GM19467 (cell line): ENCODE results near the gene TET1.
"Not testable (repeated sequence)": the region's sequence is repeated elsewhere in the genome, so short reads cannot be mapped to it uniquely, and the experiment has no call there.

Experiments
- ATAC-seq: cut with Tn5 transposase; IDR thresholded peaks from one replicate; pipeline ENCODE4 v1.9.1; 2021; ENCODE audit warnings: mild to moderate bottlenecking, moderate library complexity; ENCODE audit not compliant: unreplicated experiment

TET1 gene

GRCh38 chr10:68560186-68560942 lies at the start of gene TET1:
Gene TET1 (plus strand): TSS chr10:68560337. CDS start chr10:68572339, 12,002 bp downstream.
- no peak for ATAC-seq

- not testable (repeated sequence) for ATAC-seq
Measured at GRCh38 chr10:68516216-68516615, 43.9 kb upstream of the TET1 start.

GRCh38 chr10:68516766-68517165 lies 43.4 kb upstream of the TET1 start:
- no peak for ATAC-seq

GRCh38 chr10:68517188-68517587 lies 42.9 kb upstream of the TET1 start:
- no peak for ATAC-seq

- not testable (repeated sequence) for ATAC-seq
Measured at GRCh38 chr10:68518609-68519008, 41.5 kb upstream of the TET1 start.

- not testable (repeated sequence) for ATAC-seq
Measured at GRCh38 chr10:68525490-68526038, 34.6 kb upstream of the TET1 start.

GRCh38 chr10:68526634-68527307 lies 33.4 kb upstream of the TET1 start:
- ATAC-seq, result peak; percentile 46

GRCh38 chr10:68536973-68537372 lies 23.2 kb upstream of the TET1 start:
- no peak for ATAC-seq

- no peak for ATAC-seq
Measured at GRCh38 chr10:68537796-68538195, 22.3 kb upstream of the TET1 start.

GRCh38 chr10:68543004-68543918 lies 16.9 kb upstream of the TET1 start:
- no peak for ATAC-seq

GRCh38 chr10:68550747-68551411 lies 9.3 kb upstream of the TET1 start:
- ATAC-seq, result no peak

GRCh38 chr10:68553138-68553537 lies 7.0 kb upstream of the TET1 start:
- no peak for ATAC-seq

GRCh38 chr10:68553599-68553998 lies 6.5 kb upstream of the TET1 start:
- no peak for ATAC-seq

GRCh38 chr10:68558478-68558877 lies 1.7 kb upstream of the TET1 start:
- ATAC-seq, result no peak

- ATAC-seq, result no peak
Measured at GRCh38 chr10:68559251-68559650, 886 bp upstream of the TET1 start.

- ATAC-seq, result no peak
Measured at GRCh38 chr10:68559841-68560185, 324 bp upstream of the TET1 start.

GRCh38 chr10:68560943-68561864 lies 1.1 kb downstream of the TET1 start:
- no peak for ATAC-seq

GRCh38 chr10:68561865-68562649 lies 1.9 kb downstream of the TET1 start:
- no peak for ATAC-seq
